Right lung (tissue), 5 donors: ENCODE results near the gene VTI1A. TPM values are rescaled to one million over a fixed set of nuclear protein-coding genes. Genes with fewer than 3 reads are reported as not detected.

Source experiments
- DNase-seq, 2 donors: peaks; one replicate each; pipeline ENCODE4 v3.0.0-alpha.2; 2013
- polyA plus RNA-seq, 5 donors: library from polyadenylated mRNA; unstranded; fragments of 120-200 nt; gene quantifications; one replicate each; pipeline versions ENCODE4 v1.2.1 to v1.2.3, GENCODE V29; 2013; ENCODE audit warnings: inconsistent platforms in 1 of 5, low replicate concordance in 1 of 5; ENCODE audit not compliant: insufficient read length in 5 of 5, insufficient read depth in 1 of 5

The VTI1A gene
- polyA plus RNA-seq, 5 donors: 13.9 to 19.3 (median 15.6) TPM

DNA sequence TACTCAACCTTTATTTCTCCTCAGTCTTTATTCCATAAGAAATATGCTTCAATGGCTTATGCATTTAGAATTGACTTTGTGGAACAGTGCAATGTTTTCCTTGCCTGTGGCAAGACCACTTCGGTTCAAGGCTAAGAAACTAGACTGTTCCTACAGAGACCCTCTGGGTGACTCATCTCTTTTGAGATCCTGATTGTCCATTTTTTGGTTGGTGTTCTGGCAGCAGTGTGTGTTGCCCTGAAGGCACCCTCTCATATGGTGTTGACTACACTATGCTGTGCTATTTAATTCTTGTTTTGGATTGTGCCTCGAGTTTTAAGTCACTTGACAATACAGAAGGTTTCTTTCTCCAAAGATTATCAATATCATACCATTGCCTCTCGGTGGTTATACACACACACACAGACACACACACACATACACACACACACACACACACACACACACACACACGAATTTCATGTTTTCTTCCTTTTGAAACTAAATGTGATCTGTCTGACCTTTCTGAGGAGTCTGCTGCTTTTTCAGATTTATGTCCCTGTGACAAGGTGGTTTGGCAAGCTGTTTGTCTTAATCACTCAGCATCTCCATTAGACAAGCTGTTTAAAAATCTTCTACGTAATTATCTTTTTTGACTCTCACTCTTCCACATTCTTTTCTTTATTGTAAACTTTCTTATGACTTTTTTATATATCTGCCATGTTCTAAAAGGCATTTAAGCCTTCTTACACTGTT, 187.2 kb downstream of the VTI1A start:
- no peak for DNase-seq

DNA sequence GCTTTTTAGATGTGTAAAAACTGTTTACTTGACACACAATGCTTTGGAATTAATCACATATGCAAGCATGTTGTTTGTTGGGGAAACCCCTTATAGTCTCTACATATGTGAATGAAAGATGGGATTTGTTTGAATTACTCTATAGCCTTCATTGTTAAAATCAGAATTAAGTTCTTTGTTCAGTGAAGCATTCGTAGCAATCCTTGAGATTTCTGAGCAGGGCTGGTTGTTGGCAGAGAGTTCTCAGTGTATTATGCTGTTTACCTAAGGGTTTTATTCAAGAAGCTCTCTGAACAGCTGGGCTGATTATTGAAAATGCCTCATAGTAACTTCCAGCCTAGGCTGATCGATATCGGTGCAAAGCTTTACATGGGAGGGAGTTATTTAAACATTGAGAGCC, 190.9 kb downstream of the VTI1A start:
- no peak for DNase-seq

DNA sequence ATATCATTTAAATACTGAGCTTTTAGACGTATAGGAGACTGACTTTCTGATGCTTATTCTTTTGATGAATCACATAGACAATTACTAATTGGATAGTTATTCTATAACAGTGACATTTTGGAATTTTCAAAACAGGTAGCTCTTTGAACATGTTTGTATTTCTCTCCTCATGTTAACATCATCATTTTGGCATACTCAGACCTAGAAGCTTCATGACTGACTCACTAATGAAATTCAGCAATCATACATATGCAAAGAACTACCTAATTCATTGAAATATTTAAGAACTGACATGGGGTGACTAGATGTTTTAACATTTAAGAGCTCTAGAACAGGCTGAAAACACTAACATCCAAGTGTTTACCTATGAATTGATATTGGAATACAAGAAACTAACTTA, 192.3 kb downstream of the VTI1A start:
- DNase-seq: no peak

- DNase-seq: no peak
Observed at GRCh38 chr10:112640638-112641037, 193.6 kb downstream of the VTI1A start.

GRCh38 chr10:112643600-112644264, 196.7 kb downstream of the VTI1A start:
- no peak for DNase-seq

GRCh38 chr10:112644265-112644645, 197.2 kb downstream of the VTI1A start:
- DNase-seq: no peak

GRCh38 chr10:112649006-112649821, 202.2 kb downstream of the VTI1A start:
- no peak for DNase-seq

DNA sequence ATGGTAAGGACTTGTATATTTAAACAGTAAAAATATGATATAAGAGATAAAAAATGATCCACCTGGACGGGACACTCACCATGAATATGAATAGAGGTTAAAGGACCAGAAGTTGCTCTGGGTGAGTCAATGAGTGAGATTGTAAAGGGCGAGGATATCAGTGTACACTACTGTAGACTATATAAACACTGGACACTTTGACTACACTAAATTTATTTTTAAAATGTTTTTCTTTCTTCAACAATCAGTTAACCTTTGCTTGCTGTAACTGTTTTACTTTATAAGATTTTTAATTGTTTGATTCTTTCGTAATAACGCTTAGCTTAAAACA, 202.8 kb downstream of the VTI1A start:
- DNase-seq: no peak

DNA sequence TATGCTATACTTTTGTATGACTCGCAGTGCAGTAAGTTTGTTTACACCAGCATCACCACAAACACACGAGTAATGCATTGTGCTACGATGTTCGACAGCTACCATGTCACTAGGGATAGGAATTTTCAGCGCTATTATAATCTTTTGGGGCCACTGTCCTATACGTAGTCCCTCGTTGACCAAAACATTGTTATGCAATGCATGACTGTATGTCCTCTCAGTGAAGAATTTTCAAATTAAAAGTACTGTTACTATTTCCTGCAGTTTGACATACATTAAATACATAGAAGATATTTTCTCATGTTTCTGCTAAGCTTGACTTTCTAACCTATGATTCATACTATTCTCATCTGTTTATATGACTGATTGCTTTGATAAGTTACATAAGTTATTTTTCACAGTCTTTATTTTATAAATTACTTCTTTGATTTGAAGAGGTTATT, 203.6 kb downstream of the VTI1A start:
- DNase-seq: no peak

DNA sequence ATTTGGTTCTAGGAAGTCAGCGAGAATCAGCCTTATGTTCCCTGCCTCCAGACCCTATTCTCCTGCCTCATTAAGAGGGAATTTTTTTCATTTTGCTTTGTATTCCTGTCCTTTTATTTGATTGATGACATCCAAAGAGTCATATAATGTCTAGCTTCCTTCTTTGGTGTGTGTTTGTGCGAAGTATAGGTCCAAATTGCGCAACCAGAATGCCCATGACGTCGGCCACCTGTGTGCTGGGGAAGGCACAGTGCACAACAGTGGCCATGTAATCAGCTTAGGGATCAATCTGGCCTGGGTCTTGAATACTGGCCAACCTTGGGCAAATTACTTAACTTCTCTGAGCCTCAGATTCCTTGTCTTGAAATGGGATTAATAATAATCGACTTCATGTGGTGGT, 206.2 kb downstream of the VTI1A start:
- no peak for DNase-seq

DNA sequence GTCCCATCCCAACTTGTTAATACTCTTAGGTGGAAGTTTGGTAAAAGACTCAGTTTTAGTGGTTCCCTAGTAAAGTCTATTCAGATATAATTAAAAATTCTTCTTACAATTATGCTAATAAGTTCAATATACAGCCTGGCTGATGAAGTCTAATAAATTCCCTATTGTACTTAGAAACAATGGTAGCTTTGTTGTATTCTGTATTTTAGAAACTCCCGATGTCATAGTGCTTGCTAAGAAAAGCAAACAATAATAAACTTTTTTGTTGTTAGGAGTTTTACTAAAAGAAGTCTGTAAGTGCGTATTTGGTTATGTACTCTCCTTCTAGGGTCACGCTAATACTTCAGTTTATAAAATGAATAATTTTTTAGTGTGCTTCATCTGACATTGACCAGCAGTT, 206.8 kb downstream of the VTI1A start:
- no peak for DNase-seq

GRCh38 chr10:112654794-112655193, 207.8 kb downstream of the VTI1A start:
- DNase-seq: no peak

GRCh38 chr10:112655722-112656121, 208.7 kb downstream of the VTI1A start:
- DNase-seq: no peak

- DNase-seq: no peak
Observed at GRCh38 chr10:112658465-112658864, 211.4 kb downstream of the VTI1A start.

GRCh38 chr10:112658900-112659638, 212.1 kb downstream of the VTI1A start:
- DNase-seq: no peak

DNA sequence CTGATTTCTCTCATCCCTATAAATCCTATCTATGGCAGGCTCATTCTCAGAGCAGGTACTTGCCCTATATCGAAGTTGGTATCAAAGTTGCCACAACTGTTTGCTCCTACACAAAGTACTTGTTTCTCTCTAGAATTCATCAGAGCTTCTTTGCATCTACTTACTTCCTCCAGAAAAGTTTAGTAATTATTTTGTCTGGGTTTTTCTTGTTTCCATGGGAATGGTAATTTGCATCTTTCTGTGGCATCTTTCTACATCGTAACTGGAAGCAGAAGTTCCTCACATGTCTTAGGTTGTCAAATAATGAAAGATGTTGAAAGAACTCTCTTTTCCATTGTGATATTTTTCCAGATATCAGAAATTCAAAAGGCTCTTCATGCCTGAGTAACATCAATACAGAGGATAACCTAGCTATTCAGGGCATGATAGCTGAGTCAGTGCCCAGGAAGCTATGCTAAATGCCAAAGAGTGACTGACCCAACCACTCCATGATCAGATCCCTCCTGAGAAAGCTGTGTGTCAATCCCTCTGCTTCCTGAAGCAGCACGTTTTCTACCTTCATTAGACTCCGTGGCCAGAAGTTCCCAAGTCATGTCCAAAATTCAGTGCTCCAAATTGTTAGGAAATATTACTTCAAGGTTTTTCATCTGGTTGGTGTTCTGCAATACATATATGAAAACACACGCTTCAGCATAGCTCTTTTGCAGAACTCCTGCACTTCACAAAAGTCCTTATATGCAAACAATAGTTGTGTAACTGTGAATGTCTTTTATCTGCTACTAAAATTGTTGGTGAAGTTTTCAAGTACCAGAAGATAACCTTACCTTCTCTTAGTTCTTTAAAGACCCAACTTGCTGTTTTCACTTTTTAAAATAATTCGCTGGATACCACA, 216.5 kb downstream of the VTI1A start:
- DNase-seq: no peak

DNA sequence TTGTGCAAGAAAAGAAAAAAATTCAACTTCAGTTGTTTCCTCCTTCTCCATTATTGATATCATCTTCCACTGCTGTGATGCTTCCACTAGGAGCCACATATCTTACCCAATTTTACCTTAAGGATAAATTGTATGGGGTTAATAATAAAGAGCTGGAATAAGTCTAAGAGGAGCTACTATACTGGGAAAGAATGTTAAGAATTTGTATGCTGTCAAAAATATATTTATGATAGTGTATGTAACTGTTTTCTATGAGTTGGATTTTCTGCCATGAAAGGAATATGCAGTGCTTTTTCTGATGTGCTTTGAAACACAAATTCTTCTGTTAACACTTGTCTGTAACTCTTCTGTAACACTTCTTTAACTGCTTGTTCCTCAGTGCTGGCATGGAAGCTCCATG, 219.1 kb downstream of the VTI1A start:
- DNase-seq: no peak

GRCh38 chr10:112669989-112670388, 223.0 kb downstream of the VTI1A start:
- no peak for DNase-seq

DNA sequence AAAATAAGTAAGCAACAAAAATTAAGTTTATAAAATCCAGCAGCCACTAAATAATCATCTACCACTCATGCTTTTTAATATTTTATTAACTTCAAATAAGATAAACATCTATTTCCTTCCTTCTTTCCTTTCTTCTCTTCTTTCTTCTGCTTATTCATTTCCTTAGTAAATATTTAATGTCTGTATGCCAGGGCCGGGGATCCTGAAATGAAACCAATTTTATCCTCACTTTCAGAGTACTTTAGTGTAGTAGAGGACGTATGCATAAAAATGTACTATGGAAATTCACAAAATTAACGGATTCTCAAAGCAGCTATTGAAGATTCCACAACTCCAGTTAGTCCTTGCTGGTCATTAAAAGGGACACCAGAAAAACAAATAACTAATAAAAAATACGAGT, 224.7 kb downstream of the VTI1A start:
- DNase-seq: no peak

- no peak for DNase-seq
Observed at GRCh38 chr10:112672706-112673105, 225.7 kb downstream of the VTI1A start.

GRCh38 chr10:112675560-112676083, 228.6 kb downstream of the VTI1A start:
- no peak for DNase-seq
